ENCODE measurements around the gene IKBIP. TPM values are rescaled to one million over a fixed set of nuclear protein-coding genes. Genes with fewer than 3 reads are reported as not detected.

Gene IKBIP, protein sequence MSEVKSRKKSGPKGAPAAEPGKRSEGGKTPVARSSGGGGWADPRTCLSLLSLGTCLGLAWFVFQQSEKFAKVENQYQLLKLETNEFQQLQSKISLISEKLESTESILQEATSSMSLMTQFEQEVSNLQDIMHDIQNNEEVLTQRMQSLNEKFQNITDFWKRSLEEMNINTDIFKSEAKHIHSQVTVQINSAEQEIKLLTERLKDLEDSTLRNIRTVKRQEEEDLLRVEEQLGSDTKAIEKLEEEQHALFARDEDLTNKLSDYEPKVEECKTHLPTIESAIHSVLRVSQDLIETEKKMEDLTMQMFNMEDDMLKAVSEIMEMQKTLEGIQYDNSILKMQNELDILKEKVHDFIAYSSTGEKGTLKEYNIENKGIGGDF
- 65.6 to 78.2 TPM (median 68.1 TPM) in 5 replicates for total RNA-seq (2022; extraction: Qiagen RNA extraction; ENCODE audit: low read depth)

DNA sequence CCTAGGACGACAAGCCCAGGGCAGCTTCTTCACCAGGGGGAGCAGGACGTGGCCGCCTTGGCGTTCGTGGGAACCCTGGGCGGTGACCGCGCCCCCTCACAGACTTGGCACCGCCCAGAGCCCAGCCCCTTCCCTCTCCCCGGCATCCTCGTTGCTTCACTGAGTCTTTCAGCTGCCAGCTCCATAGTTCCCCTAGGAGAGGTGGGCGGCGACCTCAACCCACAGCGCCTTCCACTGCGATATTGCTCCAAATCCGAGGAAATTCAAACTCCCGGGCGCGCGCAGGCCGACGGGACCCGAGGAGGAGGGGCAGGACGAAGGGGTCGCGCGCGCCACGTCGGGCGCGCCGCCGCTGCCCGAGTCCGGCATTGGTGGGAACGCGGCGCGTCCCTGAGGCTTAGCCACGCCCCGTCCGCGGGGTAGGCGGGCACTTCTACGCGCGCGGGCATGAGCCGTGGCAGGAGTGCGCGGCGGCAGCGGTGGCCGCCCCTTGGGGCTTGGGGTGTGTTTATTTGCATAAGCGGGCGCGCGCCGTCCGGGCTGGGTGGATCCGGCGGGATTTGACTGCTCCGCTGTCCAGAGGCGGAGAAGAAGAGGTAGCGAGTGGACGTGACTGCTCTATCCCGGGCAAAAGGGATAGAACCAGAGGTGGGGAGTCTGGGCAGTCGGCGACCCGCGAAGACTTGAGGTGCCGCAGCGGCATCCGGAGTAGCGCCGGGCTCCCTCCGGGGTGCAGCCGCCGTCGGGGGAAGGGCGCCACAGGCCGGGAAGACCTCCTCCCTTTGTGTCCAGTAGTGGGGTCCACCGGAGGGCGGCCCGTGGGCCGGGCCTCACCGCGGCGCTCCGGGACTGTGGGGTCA lies at the start of gene IKBIP, which contains the start of gene APAF1:
IKBIP (minus strand) TSS at position 77 of the 860 bp plus-strand sequence. CDS start 87 bp downstream, outside the sequence.
APAF1 (plus strand) TSS at position 579 of the 860 bp plus-strand sequence. CDS start 3,070 bp downstream, outside the sequence.

DNA sequence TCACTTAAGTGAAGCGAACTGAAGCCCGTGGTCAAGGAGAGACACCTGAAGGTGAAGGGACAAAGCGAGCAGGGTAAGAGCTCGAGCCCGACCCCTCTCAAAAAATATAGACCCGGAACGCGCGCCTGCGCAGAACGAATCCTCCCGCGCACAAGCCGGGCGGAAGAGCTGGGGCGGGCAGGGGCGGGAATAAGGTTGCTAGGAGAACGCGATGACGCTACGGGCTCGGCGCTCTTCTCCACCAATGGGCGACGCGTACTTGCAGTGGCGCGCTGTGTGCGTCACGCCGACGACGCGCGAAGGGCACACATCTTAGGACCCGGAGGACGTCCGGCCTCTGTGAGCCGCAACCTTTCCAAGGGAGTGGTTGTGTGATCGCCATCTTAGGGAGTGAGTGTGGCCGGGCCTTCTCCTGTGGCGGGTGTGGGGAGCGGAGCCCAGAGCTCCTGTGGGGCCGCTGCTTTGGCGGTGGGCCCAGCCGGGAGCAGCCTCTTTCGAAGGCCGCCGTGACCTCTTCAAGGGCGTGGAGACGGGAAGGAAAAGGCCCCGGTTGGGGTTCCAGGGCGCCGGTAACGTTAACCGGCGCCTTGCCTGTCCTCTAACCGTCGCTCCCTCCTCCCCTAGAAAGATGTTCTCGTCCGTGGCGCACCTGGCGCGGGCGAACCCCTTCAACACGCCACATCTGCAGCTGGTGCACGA lies 51.1 kb downstream of the IKBIP start, which contains the start of gene SLC25A3:
SLC25A3 (plus strand) TSS at position 336 of the 699 bp plus-strand sequence; CDS start at position 629, 293 bp downstream.

Other genes with a start within 250 kb of the IKBIP start
- gene TMPO, start 129.2 kb downstream of the IKBIP start, total RNA-seq (2022; extraction: Qiagen RNA extraction; ENCODE audit: low read depth), result 87.3 to 122 TPM (median 91.7 TPM) in 5 replicates
- gene SLC25A3, start 51.1 kb downstream of the IKBIP start, total RNA-seq (2022; extraction: Qiagen RNA extraction; ENCODE audit: low read depth), result 713 to 789 TPM (median 751 TPM) in 5 replicates
- gene APAF1, start 502 bp upstream of the IKBIP start, total RNA-seq (2022; extraction: Qiagen RNA extraction; ENCODE audit: low read depth), result 11.2 to 14.5 TPM (median 13.8 TPM) in 5 replicates